PC-9 (cell line): Measurements from ENCODE around the gene MAGI2.

Source experiments
- EZH2 ChIP-seq: fragments of 200-600 bp; sonication (generic); IDR thresholded peaks from 2 replicates; pipeline ENCODE4 v1.8.0; 2017; ENCODE audit warnings: antibody characterized with exemption, low read depth
- TF ChIP-seq, protein P1 (sequence below): fragments of 200-600 bp; sonication (generic); conservative IDR thresholded peaks from 2 replicates; pipeline ENCODE4 v1.6.1; 2017; ENCODE audit warnings: mixed run types, antibody characterized with exemption, mild to moderate bottlenecking, moderate library complexity

DNA sequence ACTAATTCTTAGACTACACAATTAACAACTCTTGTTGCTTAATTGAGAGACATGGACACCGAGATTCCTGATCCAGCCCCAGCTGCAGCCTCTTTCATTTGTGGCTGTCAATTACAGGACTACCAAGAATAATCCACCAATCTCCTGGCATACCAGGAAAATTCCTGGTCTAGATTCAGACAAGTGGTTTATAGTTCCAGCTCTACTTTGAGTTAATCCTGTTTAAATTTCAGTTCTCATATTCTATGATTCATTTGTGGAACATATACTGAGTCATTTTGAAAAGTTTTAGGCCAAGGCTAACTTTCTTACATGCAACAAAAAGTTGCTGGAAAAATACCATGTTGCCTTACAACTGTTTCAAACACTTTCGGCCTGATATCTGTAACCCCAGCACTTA is 253.5 kb downstream of the MAGI2 start:
- TF ChIP-seq, protein P1, sequence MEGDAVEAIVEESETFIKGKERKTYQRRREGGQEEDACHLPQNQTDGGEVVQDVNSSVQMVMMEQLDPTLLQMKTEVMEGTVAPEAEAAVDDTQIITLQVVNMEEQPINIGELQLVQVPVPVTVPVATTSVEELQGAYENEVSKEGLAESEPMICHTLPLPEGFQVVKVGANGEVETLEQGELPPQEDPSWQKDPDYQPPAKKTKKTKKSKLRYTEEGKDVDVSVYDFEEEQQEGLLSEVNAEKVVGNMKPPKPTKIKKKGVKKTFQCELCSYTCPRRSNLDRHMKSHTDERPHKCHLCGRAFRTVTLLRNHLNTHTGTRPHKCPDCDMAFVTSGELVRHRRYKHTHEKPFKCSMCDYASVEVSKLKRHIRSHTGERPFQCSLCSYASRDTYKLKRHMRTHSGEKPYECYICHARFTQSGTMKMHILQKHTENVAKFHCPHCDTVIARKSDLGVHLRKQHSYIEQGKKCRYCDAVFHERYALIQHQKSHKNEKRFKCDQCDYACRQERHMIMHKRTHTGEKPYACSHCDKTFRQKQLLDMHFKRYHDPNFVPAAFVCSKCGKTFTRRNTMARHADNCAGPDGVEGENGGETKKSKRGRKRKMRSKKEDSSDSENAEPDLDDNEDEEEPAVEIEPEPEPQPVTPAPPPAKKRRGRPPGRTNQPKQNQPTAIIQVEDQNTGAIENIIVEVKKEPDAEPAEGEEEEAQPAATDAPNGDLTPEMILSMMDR = no peak
- TF ChIP-seq EZH2 = no peak
